HEK293 (cell line): ENCODE measurements around the gene FSTL4.

Experiments
- CTCF ChIA-PET: fragments of 350-600 bp; formaldehyde crosslinking; extraction: SDS; loops from one replicate; lab custom pipeline; 2021; ENCODE audit warnings: antibody characterized with exemption; lab: Yijun Ruan, JAX
- POLR2A ChIA-PET: fragments of 300-600 bp; formaldehyde crosslinking; extraction: SDS; loops from one replicate; lab custom pipeline; 2020; ENCODE audit warnings: antibody characterized with exemption, inconsistent platforms; lab: Yijun Ruan, JAX
- H3K27ac ChIP-seq: fragments of 200-500 bp; sonication (Bioruptor generic); 2 replicates; pipeline ENCODE4 v1.5.1; 2014; ENCODE audit warnings: low read depth, low read length, control low read depth, inconsistent platforms; ENCODE audit errors: extremely low read depth
- H3K36me3 ChIP-seq, 2 experiments: fragments of 200-500 bp in 1 of 2; sonication (Bioruptor generic) in 1 of 2; 1 replicate in 1 of 2; 2 replicates in 1 of 2; pipeline ENCODE4 v1.5.1; 2014 to 2017; ENCODE audit warnings: inconsistent platforms in 2 of 2, low read length in 2 of 2; ENCODE audit not compliant: control insufficient read depth in 2 of 2, insufficient read depth in 1 of 2
- H3K4me1 ChIP-seq: fragments of 200-500 bp; sonication (Bioruptor generic); 2 replicates; pipeline ENCODE4 v1.5.1; 2014; ENCODE audit warnings: mild to moderate bottlenecking, low read length, inconsistent platforms; ENCODE audit not compliant: control insufficient read depth, insufficient read depth
- H3K4me3 ChIP-seq: 2 replicates; pipeline ENCODE4 v1.5.1; 2011; ENCODE audit warnings: low read depth, mild to moderate bottlenecking, control low read depth, low read length, moderate library complexity
- H3K9me3 ChIP-seq: fragments of 200-500 bp; sonication (Bioruptor generic); 2 replicates; pipeline ENCODE4 v1.5.1; 2014; ENCODE audit warnings: low read depth, low read length, inconsistent platforms; ENCODE audit not compliant: control insufficient read depth, insufficient read depth
- BCL11A ChIP-seq: fragments of 450-650 bp; formaldehyde crosslinking; IDR thresholded peaks from 2 replicates; pipeline ENCODE4 v1.5.1; 2016; ENCODE audit warnings: low read depth, missing biosample characterization, missing genetic modification characterization
- GLIS2 ChIP-seq: fragments of 450-650 bp; formaldehyde crosslinking; IDR thresholded peaks from 2 replicates; pipeline ENCODE4 v1.5.1; 2016; ENCODE audit warnings: missing biosample characterization, missing genetic modification characterization
- SCRT1 ChIP-seq: fragments of 450-650 bp; formaldehyde crosslinking; IDR thresholded peaks from 2 replicates; pipeline ENCODE4 v1.5.1; 2016; ENCODE audit warnings: missing biosample characterization, missing genetic modification characterization, borderline replicate concordance
- SP2 ChIP-seq: fragments of 450-650 bp; formaldehyde crosslinking; IDR thresholded peaks from 2 replicates; pipeline ENCODE4 v1.5.1; 2016; ENCODE audit warnings: missing biosample characterization, missing genetic modification characterization
- TRIM28 ChIP-seq: IDR thresholded peaks from 2 replicates; pipeline ENCODE4 v1.6.1; 2011; ENCODE audit warnings: low read length, control low read depth, borderline replicate concordance
- YY2 ChIP-seq: fragments of 450-650 bp; formaldehyde crosslinking; IDR thresholded peaks from 2 replicates; pipeline ENCODE4 v1.5.1; 2016; ENCODE audit warnings: missing biosample characterization, missing genetic modification characterization
- ZNF10 ChIP-seq: fragments of 450-650 bp; formaldehyde crosslinking; IDR thresholded peaks from 2 replicates; pipeline ENCODE4 v1.5.1; 2017; ENCODE audit warnings: missing biosample characterization, missing genetic modification characterization
- ZNF184 ChIP-seq: fragments of 450-650 bp; IDR thresholded peaks from 2 replicates; pipeline ENCODE4 v1.5.1; 2018; ENCODE audit warnings: missing biosample characterization, mild to moderate bottlenecking, missing genetic modification characterization
- ZNF24 ChIP-seq: fragments of 450-650 bp; formaldehyde crosslinking; IDR thresholded peaks from 2 replicates; pipeline ENCODE4 v1.5.1; 2016; ENCODE audit warnings: missing biosample characterization, missing genetic modification characterization
- ZNF366 ChIP-seq: fragments of 450-650 bp; formaldehyde crosslinking; conservative IDR thresholded peaks from 2 replicates; pipeline ENCODE4 v1.5.1; 2016; ENCODE audit warnings: missing biosample characterization, missing genetic modification characterization
- ZNF571 ChIP-seq: fragments of 450-650 bp; formaldehyde crosslinking; IDR thresholded peaks from 2 replicates; pipeline ENCODE4 v1.5.0; 2017; ENCODE audit warnings: missing biosample characterization, missing genetic modification characterization
- ZNF624 ChIP-seq: fragments of 450-650 bp; formaldehyde crosslinking; IDR thresholded peaks from 2 replicates; pipeline ENCODE4 v1.5.1; 2017; ENCODE audit warnings: missing biosample characterization, missing genetic modification characterization
- ZNF658 ChIP-seq: fragments of 450-650 bp; formaldehyde crosslinking; IDR thresholded peaks from 2 replicates; pipeline ENCODE4; 2016; ENCODE audit warnings: missing biosample characterization, missing genetic modification characterization
- ZNF701 ChIP-seq: fragments of 450-650 bp; formaldehyde crosslinking; IDR thresholded peaks from 2 replicates; pipeline ENCODE4 v1.5.1; 2016; ENCODE audit warnings: missing biosample characterization, missing genetic modification characterization
- ZNF747 ChIP-seq: fragments of 450-650 bp; formaldehyde crosslinking; IDR thresholded peaks from 2 replicates; pipeline ENCODE4 v1.5.1; 2016; ENCODE audit warnings: missing biosample characterization, missing genetic modification characterization
- TF ChIP-seq, protein P1 (sequence below): fragments of 450-650 bp; formaldehyde crosslinking; IDR thresholded peaks from 2 replicates; pipeline ENCODE4 v1.5.1; 2017; ENCODE audit warnings: missing biosample characterization, missing genetic modification characterization
- TF ChIP-seq, protein P2 (sequence below): fragments of 450-650 bp; formaldehyde crosslinking; IDR thresholded peaks from 2 replicates; pipeline ENCODE4 v1.5.1; 2017; ENCODE audit warnings: missing biosample characterization, mild to moderate bottlenecking, missing genetic modification characterization, moderate library complexity
- TF ChIP-seq, protein P3 (sequence below): fragments of 450-650 bp; formaldehyde crosslinking; IDR thresholded peaks from 2 replicates; pipeline ENCODE4 v1.5.1; 2016; ENCODE audit warnings: missing biosample characterization, missing genetic modification characterization
- TF ChIP-seq, protein P4 (sequence below): fragments of 450-650 bp; formaldehyde crosslinking; IDR thresholded peaks from 2 replicates; pipeline ENCODE4 v1.5.1; 2016; ENCODE audit warnings: missing biosample characterization, missing genetic modification characterization
- TF ChIP-seq, protein P5 (sequence below): fragments of 450-650 bp; formaldehyde crosslinking; IDR thresholded peaks from 2 replicates; pipeline ENCODE4 v1.5.1; 2016; ENCODE audit warnings: missing biosample characterization, missing genetic modification characterization
- TF ChIP-seq, protein P6 (sequence below): fragments of 450-650 bp; formaldehyde crosslinking; IDR thresholded peaks from 2 replicates; pipeline ENCODE4 v1.5.1; 2017; ENCODE audit warnings: missing biosample characterization, missing genetic modification characterization

The FSTL4 gene

DNA sequence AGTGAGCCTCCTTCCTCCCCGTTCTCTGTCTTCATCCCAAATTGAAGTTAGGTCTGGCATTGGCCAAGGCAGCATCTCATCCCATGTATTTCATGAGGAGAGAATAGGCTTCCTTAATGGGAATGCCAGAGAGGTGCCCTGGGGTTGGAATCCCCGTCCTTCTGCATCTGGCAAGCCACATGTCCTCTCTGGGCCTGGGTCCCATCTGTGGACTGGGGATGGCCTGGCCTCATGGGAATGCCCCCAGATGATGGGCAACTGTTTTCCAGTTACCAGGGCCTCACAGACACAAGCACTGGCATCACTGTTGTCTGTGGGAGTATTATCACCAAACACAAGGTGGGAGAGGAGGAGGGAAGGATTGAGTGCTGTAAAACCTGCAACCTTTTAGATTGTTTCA is 153.9 kb downstream of the FSTL4 start (continued):
- TF ChIP-seq, protein P1, sequence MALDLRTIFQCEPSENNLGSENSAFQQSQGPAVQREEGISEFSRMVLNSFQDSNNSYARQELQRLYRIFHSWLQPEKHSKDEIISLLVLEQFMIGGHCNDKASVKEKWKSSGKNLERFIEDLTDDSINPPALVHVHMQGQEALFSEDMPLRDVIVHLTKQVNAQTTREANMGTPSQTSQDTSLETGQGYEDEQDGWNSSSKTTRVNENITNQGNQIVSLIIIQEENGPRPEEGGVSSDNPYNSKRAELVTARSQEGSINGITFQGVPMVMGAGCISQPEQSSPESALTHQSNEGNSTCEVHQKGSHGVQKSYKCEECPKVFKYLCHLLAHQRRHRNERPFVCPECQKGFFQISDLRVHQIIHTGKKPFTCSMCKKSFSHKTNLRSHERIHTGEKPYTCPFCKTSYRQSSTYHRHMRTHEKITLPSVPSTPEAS, result no peak
- TF ChIP-seq ZNF10 (tag by site-specific recombination) (no peak), YY2 (no peak), BCL11A (tag by site-specific recombination) (no peak), ZNF658 (tag by site-specific recombination) (no peak), ZNF184 (tag by site-specific recombination) (no peak), TRIM28 (no peak), ZNF24 (tag by site-specific recombination) (no peak), ZNF366 (tag by site-specific recombination) (no peak)
- TF ChIP-seq, protein P2, sequence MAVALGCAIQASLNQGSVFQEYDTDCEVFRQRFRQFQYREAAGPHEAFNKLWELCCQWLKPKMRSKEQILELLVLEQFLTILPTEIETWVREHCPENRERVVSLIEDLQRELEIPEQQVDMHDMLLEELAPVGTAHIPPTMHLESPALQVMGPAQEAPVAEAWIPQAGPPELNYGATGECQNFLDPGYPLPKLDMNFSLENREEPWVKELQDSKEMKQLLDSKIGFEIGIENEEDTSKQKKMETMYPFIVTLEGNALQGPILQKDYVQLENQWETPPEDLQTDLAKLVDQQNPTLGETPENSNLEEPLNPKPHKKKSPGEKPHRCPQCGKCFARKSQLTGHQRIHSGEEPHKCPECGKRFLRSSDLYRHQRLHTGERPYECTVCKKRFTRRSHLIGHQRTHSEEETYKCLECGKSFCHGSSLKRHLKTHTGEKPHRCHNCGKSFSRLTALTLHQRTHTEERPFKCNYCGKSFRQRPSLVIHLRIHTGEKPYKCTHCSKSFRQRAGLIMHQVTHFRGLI (tag by site-specific recombination), result no peak
- TF ChIP-seq, protein P3, sequence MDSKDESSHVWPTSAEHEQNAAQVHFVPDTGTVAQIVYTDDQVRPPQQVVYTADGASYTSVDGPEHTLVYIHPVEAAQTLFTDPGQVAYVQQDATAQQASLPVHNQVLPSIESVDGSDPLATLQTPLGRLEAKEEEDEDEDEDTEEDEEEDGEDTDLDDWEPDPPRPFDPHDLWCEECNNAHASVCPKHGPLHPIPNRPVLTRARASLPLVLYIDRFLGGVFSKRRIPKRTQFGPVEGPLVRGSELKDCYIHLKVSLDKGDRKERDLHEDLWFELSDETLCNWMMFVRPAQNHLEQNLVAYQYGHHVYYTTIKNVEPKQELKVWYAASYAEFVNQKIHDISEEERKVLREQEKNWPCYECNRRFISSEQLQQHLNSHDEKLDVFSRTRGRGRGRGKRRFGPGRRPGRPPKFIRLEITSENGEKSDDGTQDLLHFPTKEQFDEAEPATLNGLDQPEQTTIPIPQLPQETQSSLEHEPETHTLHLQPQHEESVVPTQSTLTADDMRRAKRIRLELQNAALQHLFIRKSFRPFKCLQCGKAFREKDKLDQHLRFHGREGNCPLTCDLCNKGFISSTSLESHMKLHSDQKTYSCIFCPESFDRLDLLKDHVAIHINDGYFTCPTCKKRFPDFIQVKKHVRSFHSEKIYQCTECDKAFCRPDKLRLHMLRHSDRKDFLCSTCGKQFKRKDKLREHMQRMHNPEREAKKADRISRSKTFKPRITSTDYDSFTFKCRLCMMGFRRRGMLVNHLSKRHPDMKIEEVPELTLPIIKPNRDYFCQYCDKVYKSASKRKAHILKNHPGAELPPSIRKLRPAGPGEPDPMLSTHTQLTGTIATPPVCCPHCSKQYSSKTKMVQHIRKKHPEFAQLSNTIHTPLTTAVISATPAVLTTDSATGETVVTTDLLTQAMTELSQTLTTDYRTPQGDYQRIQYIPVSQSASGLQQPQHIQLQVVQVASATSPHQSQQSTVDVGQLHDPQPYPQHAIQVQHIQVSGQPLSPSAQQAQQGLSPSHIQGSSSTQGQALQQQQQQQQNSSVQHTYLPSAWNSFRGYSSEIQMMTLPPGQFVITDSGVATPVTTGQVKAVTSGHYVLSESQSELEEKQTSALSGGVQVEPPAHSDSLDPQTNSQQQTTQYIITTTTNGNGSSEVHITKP (tag by site-specific recombination), result no peak
- TF ChIP-seq, protein P4, sequence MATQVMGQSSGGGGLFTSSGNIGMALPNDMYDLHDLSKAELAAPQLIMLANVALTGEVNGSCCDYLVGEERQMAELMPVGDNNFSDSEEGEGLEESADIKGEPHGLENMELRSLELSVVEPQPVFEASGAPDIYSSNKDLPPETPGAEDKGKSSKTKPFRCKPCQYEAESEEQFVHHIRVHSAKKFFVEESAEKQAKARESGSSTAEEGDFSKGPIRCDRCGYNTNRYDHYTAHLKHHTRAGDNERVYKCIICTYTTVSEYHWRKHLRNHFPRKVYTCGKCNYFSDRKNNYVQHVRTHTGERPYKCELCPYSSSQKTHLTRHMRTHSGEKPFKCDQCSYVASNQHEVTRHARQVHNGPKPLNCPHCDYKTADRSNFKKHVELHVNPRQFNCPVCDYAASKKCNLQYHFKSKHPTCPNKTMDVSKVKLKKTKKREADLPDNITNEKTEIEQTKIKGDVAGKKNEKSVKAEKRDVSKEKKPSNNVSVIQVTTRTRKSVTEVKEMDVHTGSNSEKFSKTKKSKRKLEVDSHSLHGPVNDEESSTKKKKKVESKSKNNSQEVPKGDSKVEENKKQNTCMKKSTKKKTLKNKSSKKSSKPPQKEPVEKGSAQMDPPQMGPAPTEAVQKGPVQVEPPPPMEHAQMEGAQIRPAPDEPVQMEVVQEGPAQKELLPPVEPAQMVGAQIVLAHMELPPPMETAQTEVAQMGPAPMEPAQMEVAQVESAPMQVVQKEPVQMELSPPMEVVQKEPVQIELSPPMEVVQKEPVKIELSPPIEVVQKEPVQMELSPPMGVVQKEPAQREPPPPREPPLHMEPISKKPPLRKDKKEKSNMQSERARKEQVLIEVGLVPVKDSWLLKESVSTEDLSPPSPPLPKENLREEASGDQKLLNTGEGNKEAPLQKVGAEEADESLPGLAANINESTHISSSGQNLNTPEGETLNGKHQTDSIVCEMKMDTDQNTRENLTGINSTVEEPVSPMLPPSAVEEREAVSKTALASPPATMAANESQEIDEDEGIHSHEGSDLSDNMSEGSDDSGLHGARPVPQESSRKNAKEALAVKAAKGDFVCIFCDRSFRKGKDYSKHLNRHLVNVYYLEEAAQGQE (tag by site-specific recombination), result no peak

DNA sequence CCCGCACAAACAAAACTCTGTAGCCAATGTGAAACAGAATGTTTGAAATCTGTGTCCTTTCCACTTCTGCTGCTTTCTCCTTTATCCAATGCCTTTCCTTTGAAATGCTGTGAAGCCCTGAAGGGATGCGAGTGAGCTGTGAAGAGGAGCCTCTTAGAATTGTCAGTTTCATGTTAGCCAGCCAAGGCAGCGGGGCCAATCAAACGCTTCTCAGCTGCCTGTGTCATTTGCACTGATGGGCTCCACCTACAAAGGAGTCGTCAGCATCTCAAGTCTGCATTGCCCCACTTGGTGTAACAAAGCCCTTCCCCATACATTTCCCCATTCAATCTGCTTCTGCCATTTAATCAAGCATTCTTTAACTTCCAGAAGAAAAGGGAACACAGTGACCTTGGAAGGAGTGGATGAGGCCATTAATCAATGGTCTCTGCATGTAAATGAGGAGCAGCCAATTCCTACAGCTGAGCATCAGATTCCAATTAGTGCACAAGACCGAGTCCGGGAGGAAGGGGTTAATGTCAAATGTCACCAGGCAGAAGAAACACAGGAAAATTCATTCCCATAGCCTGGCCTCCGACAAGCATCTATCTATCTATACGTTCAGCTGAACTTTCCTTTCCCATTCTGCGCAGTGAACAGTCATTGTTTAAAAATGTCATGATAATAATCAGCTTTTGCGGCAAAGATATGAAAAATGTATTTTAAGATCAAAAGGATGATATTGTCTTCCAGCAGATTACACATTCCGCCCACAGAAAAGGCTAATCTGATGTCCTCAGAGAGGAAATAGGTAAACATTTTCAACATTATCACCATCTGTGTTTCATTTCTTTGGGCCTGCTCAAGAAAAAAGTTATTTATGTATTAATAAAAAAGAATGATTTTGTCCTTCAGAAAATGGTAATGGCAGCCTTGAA is 154.6 kb downstream of the FSTL4 start:
- Histone ChIP-seq H3K9me3 (no peaks in the 10 kb centered on the region), H3K27ac (no peak overlapping the region), H3K4me3 (no peak overlapping the region), H3K36me3 (no peaks in the 10 kb centered on the region), H3K4me1 (no peaks in the 10 kb centered on the region; the same call in 1 of the 2 replicates)
- ChIA-PET POLR2A (no interaction called here), CTCF (interaction anchor here (0.7 to 1.9 kb wide), 4 partner anchors 34 to 369 kb away, joined by 3 to 9 read pairs (median 3); no protein-coding TSS in a partner anchor)
- TF ChIP-seq, protein P5, sequence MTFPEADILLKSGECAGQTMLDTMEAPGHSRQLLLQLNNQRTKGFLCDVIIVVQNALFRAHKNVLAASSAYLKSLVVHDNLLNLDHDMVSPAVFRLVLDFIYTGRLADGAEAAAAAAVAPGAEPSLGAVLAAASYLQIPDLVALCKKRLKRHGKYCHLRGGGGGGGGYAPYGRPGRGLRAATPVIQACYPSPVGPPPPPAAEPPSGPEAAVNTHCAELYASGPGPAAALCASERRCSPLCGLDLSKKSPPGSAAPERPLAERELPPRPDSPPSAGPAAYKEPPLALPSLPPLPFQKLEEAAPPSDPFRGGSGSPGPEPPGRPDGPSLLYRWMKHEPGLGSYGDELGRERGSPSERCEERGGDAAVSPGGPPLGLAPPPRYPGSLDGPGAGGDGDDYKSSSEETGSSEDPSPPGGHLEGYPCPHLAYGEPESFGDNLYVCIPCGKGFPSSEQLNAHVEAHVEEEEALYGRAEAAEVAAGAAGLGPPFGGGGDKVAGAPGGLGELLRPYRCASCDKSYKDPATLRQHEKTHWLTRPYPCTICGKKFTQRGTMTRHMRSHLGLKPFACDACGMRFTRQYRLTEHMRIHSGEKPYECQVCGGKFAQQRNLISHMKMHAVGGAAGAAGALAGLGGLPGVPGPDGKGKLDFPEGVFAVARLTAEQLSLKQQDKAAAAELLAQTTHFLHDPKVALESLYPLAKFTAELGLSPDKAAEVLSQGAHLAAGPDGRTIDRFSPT (tag by site-specific recombination), result no peak
- TF ChIP-seq GLIS2 (tag by site-specific recombination) (no peak), ZNF571 (tag by site-specific recombination) (no peak), ZNF701 (tag by site-specific recombination) (no peak), ZNF24 (tag by site-specific recombination) (no peak), ZNF624 (tag by site-specific recombination) (no peak), SCRT1 (tag by site-specific recombination) (no peak), SP2 (no peak), ZNF747 (tag by site-specific recombination) (no peak)
- TF ChIP-seq, protein P6, sequence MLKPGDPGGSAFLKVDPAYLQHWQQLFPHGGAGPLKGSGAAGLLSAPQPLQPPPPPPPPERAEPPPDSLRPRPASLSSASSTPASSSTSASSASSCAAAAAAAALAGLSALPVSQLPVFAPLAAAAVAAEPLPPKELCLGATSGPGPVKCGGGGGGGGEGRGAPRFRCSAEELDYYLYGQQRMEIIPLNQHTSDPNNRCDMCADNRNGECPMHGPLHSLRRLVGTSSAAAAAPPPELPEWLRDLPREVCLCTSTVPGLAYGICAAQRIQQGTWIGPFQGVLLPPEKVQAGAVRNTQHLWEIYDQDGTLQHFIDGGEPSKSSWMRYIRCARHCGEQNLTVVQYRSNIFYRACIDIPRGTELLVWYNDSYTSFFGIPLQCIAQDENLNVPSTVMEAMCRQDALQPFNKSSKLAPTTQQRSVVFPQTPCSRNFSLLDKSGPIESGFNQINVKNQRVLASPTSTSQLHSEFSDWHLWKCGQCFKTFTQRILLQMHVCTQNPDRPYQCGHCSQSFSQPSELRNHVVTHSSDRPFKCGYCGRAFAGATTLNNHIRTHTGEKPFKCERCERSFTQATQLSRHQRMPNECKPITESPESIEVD, result no peak
